K562 (cell line): ENCODE results near the gene CTDNEP1. TPM values are rescaled to one million over a fixed set of nuclear protein-coding genes. Genes with fewer than 3 reads are reported as not detected.

Experiments used
- ARNT ChIP-seq, 2 experiments: fragments of 450-650 bp; IDR thresholded peaks; 2 replicates each; pipeline ENCODE4 v1.6.1; 2016; ENCODE audit warnings: mild to moderate bottlenecking in 1 of 2
- CHD2 ChIP-seq: IDR thresholded peaks from 2 replicates; pipeline ENCODE4 v1.6.1; 2011; ENCODE audit warnings: low read depth, low read length
- ERF ChIP-seq: fragments of 450-650 bp; formaldehyde crosslinking; IDR thresholded peaks from 2 replicates; pipeline ENCODE4 v1.4.0; 2020; ENCODE audit warnings: mild to moderate bottlenecking, mixed read lengths
- KLF1 ChIP-seq: fragments of 450-650 bp; IDR thresholded peaks from 2 replicates; pipeline ENCODE4 v1.6.1; 2016; ENCODE audit warnings: missing genetic modification characterization, missing compliant biosample characterization
- NFIC ChIP-seq: fragments of 450-650 bp; IDR thresholded peaks from 2 replicates; pipeline ENCODE4 v1.6.1; 2017; ENCODE audit warnings: mild to moderate bottlenecking, inconsistent platforms
- NFIX ChIP-seq: fragments of 250-450 bp; sonication (Bioruptor Pico); IDR thresholded peaks from 2 replicates; pipeline ENCODE4 v1.4.0; 2020; ENCODE audit warnings: low read depth, mild to moderate bottlenecking, moderate library complexity
- polyA plus RNA-seq, 8 experiments: library from polyadenylated mRNA; depleted of rRNA in 4 of 8; stranded (reverse) in 5 of 8; unstranded in 3 of 8; fragments of >200 nt; fragmentation: Nextera tagmentation in 2 of 8; fragmentation: Illumina TruSeq in 1 of 8; extraction: Ambion mirVana in 2 of 8; extraction: Trizol in 1 of 8; gene quantifications; 2 replicates each; pipeline versions ENCODE4 v1.2.1 to v1.2.3, GENCODE V29; 2011 to 2014; ENCODE audit warnings: inconsistent platforms in 1 of 8, missing spikeins in 1 of 8
- total RNA-seq, 7 experiments: library from RNA; depleted of rRNA in 6 of 7; stranded (reverse); fragments of >200 nt in 6 of 7; fragmentation: Illumina TruSeq in 2 of 7; extraction: Trizol in 2 of 7; gene quantifications; 2 replicates each; pipeline versions ENCODE4 v1.2.1 to v1.2.3, GENCODE V29; 2011 to 2021; ENCODE audit warnings: low replicate concordance in 1 of 7
- TF ChIP-seq, protein P1 (sequence below), 2 experiments: fragments of 150-350 bp in 1 of 2; IDR thresholded peaks; 2 replicates each; pipeline ENCODE4 v1.6.1; 2012 to 2016; ENCODE audit warnings: low read depth in 2 of 2, low read length in 2 of 2, mild to moderate bottlenecking in 1 of 2, moderate library complexity in 1 of 2
- TF ChIP-seq, protein P2 (sequence below): fragments of 250-450 bp; sonication (Bioruptor Pico); IDR thresholded peaks from 2 replicates; pipeline ENCODE4 v1.9.0; 2021; ENCODE audit warnings: mild to moderate bottlenecking, inconsistent platforms

Gene CTDNEP1
- total and polyA plus RNA-seq, 9 of the 15 experiments (the other 6 are each of a cell fraction or from before 2014, with no cell fraction given), result 10.7 to 150 (median 28.5) TPM

DNA sequence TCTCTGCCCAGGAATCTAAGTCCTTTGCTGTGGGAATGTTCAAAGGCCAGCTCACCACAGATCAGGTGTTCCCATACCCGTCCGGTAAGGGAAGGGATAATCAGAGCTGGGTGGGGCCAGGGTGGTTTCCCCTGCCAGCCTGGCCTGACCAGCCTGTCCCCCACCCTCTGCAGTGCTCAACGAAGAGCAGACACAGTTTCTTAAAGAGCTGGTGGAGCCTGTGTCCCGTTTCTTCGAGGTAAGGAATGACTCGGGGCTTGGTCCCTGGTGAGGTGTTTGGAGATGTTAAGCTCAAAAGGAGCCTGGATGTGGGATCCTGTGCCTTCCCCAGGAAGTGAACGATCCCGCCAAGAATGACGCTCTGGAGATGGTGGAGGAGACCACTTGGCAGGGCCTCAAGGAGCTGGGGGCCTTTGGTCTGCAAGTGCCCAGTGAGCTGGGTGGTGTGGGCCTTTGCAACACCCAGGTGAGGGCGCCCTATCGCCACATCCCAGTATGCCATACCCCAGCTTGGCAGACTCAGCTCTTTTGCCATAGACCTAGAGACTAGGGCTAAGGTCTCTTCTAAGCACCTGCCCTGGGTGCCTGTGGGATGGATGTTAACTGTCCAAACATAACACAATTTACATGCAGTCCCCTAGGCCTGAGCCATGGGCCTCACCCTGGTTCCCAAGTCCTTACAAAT is 30.8 kb downstream of the CTDNEP1 start (continued):
- TF ChIP-seq, protein P1, sequence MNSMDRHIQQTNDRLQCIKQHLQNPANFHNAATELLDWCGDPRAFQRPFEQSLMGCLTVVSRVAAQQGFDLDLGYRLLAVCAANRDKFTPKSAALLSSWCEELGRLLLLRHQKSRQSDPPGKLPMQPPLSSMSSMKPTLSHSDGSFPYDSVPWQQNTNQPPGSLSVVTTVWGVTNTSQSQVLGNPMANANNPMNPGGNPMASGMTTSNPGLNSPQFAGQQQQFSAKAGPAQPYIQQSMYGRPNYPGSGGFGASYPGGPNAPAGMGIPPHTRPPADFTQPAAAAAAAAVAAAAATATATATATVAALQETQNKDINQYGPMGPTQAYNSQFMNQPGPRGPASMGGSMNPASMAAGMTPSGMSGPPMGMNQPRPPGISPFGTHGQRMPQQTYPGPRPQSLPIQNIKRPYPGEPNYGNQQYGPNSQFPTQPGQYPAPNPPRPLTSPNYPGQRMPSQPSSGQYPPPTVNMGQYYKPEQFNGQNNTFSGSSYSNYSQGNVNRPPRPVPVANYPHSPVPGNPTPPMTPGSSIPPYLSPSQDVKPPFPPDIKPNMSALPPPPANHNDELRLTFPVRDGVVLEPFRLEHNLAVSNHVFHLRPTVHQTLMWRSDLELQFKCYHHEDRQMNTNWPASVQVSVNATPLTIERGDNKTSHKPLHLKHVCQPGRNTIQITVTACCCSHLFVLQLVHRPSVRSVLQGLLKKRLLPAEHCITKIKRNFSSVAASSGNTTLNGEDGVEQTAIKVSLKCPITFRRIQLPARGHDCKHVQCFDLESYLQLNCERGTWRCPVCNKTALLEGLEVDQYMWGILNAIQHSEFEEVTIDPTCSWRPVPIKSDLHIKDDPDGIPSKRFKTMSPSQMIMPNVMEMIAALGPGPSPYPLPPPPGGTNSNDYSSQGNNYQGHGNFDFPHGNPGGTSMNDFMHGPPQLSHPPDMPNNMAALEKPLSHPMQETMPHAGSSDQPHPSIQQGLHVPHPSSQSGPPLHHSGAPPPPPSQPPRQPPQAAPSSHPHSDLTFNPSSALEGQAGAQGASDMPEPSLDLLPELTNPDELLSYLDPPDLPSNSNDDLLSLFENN (IDR thresholded peaks at IDR 0.05; ENCODE audit: low read depth in 2 of 2, low read length in 2 of 2), result no peak
- no peak for TF ChIP-seq NFIX (CRISPR knock-in tag)
- 0 out of 2 replicates have a peak, but pooled peaks have one; percentile 45 for TF ChIP-seq ERF
- TF ChIP-seq KLF1 (tag), result no peak
- no peak for TF ChIP-seq CHD2
- TF ChIP-seq ARNT (IDR thresholded peaks at IDR 0.05), result no peak
- TF ChIP-seq, protein P2, sequence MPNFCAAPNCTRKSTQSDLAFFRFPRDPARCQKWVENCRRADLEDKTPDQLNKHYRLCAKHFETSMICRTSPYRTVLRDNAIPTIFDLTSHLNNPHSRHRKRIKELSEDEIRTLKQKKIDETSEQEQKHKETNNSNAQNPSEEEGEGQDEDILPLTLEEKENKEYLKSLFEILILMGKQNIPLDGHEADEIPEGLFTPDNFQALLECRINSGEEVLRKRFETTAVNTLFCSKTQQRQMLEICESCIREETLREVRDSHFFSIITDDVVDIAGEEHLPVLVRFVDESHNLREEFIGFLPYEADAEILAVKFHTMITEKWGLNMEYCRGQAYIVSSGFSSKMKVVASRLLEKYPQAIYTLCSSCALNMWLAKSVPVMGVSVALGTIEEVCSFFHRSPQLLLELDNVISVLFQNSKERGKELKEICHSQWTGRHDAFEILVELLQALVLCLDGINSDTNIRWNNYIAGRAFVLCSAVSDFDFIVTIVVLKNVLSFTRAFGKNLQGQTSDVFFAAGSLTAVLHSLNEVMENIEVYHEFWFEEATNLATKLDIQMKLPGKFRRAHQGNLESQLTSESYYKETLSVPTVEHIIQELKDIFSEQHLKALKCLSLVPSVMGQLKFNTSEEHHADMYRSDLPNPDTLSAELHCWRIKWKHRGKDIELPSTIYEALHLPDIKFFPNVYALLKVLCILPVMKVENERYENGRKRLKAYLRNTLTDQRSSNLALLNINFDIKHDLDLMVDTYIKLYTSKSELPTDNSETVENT, result no peak
- TF ChIP-seq NFIC, result no peak
